ENCODE data around the gene NHSL1.

Gene NHSL1

GRCh38 chr6:138523347-138524210 is 24.3 kb upstream of the NHSL1 start:
- no peak for DNase-seq

DNA sequence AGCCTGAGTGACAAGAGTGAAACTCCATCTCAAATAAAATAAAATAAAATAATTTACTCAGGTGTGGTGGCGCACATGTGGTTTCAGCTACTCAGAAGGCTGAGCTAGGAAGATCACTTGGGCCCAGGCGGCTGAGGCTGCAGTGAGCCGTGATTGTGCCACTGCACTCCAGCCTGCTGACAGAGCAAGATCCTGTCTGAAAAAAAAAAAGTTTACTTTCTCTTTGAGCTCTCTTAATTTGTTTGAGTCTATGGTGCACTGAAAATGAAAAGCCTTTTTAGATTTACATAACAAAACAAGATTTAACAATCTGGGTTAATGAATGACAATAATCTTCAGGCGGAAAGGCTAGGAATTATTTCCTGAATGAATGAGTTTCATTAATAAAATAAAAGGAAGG is 23.3 kb upstream of the NHSL1 start:
- peak in 4 of 56 donors; percentile 4 to 25 (median 16) for DNase-seq

DNA sequence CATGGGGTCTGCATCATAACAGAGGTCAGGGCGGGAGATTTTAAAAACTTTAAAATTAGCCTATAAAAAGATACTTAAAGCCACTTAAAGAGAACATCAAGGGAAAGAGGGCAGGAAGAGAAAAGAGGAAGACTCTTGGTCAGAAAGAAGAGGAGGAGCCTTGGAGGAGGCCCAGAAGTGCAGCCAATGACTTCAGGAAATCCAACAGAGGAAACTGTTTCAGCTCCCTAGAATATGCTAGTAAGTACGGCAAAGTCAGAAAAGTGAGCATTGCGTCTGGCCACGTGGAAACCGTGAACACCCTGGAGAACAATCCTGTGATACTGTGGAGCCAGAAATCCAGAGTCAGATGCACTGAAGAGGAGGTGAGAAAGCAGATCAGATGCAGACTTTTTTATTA is 22.5 kb upstream of the NHSL1 start:
- DNase-seq = peak in 3 of 56 donors; percentile 3 to 42 (median 21)

GRCh38 chr6:138520463-138520862 is 21.2 kb upstream of the NHSL1 start:
- no peak for DNase-seq

DNA sequence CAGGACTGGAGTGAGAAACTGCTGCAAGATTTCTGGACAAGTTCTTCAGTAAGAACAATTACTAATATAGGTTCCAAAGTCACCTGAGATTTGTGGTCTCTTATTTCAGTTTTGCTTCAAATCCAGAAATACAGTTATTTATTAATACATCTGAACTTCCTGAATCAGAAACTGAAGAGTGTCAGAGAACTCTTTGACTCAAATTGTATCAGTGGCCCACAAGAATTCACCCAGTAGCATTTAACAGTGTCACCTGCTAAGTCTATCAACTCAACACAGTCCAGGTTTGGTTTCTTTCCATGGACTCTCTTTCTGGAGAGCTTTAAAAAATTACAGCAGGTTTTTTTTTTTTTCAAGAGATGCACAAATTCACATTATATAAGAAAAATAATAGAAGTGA is 18.8 kb upstream of the NHSL1 start:
- no peak for DNase-seq

DNA sequence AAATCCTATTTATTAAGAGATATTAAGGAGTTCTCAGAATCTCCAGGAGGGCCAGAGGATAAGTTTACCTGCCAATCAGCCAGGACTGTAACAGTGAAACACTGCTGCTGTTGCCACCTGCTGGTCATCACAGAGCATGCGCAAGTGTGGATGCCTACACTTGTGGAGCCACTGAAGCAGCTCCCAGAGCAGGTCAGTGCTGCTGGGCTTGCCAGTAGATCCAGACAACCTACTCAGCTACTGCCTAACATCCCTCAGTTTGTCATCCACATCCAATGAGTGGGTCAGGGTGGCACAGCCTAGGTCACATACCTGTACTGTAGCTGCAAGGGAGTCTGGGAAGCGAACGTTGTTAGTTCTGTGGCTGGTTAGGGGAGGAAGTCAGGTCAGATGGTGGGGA is 18.3 kb upstream of the NHSL1 start:
- DNase-seq = peak in 3 of 56 donors; percentile 16 to 25 (median 20)

GRCh38 chr6:138515657-138516248 is 16.5 kb upstream of the NHSL1 start:
- no peak for DNase-seq

DNA sequence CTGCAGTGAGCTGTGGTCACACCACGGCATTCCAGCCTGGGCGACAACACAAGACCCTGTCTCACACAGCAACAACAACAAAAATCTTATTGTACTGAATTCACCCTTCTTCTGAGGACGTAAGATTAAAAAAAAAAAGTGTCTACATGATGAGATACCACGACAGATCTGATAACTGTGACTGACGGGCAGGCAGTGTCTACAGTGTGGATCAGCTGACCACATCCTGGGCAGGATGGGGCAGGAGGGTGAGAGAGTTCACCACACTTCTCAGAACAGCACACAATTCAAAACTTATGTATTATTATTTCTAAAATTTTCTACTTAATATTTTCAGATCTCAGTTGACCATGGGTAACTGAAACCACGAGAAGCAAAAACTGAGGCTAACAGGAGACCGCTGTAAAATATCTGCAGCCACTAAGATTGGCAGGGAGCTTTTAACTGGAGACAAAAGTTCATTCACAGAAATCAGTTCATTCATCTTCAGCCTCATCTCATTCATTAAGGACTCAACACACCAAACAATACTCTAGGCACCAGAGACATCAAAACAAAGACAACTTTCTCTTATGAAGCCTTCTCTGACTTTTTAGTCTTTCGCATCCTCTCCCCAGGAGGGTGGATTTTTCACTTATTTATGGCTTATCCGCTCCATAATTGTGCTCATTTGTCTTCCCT is 15.7 kb upstream of the NHSL1 start:
- DNase-seq = no peak

GRCh38 chr6:138512609-138513008 is 13.3 kb upstream of the NHSL1 start:
- no peak for DNase-seq

DNA sequence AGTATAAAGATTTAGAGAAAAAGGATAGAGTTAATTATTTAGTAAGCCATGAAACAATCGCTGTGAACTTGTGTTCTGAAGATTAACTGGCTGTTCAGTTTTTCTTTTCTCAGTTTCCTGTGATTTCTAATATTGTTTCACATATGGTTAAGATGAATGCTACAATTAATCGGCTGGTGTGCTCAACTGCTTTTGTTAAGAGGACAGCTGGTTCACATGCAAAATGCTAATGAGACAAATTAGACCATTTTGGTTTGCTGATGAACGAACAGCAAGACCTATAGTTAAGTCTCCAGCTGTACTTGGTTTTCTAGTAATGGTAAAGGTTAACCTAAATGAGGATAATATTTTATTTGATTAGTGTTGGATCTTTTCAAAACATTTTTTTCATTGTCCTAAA is 10.8 kb upstream of the NHSL1 start:
- no peak for DNase-seq

DNA sequence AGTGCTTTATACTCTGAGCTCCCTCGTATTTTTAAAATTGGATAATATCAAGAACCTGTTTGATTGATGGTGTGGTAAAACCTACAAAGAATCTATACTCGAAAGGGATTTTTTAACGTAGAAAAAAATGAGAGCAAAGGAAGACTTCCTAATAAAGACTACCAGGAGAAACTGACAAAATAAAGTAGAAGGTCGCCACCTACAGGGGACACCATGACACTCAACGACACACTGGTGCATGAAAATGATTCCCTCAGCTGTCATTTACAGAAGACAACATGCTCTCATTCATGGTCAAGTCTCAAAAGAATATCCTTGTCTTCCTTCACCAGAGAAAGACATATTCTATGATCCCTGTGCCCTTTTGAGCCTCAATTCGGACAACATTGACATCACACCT is 10.1 kb upstream of the NHSL1 start:
- peak in 13 of 56 donors; percentile 5 to 68 (median 17) for DNase-seq

GRCh38 chr6:138508676-138508988 is 9.3 kb upstream of the NHSL1 start:
- DNase-seq = no peak

DNA sequence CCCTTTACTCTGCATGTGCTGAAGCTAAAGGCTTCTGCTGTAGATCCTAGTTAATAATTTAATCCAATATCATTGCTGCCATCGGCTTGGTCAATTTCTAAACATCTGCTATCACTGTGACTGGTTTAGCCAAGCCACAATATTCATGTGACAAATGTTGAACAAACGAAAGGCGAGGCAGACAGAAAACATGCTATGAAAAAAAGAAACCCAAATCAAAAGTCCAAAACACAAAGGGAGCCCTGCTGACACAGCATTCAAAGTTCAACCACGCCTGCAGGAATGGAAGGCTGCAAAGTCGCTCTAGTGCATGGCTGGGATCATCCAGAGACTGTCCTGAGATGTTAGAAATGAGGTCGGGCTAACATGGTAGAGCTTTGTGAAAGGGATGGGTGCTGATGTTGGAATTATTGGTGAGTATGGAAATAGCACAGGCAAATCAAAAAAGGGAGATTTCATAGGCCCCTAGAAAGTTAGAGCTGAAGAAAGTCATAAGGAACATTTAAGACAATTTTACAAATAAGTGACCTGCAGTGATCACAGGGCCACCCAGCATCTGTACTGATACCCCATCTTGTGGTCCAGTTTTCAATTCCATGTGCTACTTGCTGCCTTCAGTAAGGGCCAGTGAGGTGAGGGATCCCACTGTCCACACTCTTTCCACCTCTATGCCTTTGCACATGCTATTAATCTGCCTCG is 8.8 kb upstream of the NHSL1 start:
- no peak for DNase-seq

DNA sequence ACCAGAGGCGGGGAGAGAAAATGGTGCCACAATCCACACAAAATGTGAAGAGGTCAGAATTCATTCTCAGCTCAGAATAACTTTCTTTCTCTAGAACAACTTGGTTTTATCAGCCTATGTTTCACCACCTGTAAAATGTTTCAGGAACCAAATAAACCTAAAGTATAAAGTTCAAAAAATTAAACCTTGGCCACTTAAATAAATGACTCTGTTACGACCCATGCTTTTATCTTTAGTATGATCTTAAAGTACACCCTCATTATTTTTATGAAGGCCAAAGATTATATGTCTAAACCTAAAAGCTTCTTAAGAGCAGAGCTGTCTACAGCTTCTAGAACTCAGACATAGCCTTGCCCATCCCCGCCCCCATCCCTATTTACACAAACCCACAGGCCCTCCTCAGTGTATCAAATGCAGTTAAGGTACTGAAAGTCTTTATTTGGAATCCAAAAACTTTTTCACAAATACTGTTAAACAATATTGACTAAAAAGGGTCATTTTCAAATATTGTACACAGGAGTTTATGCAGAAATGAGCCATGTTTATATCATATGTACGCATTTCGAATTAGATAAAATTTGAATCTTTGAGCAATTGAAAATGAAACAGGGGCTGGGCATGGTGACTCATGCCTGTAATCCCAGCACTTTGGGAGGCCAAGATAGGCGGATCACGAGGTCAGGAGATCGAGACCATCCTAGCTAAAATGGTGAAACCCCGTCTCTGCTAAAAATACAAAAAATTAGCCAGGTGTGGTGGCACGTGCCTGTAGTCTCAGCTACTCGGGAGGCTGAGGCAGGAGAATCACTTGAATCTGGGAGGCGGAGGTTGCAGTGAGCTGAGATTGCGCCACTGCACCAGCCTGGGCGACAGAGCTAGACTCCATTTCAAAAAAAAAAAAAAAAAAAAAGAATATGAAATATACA is 5.7 kb upstream of the NHSL1 start:
- DNase-seq = no peak

GRCh38 chr6:138503881-138504680 is 4.8 kb upstream of the NHSL1 start:
- no peak for DNase-seq

DNA sequence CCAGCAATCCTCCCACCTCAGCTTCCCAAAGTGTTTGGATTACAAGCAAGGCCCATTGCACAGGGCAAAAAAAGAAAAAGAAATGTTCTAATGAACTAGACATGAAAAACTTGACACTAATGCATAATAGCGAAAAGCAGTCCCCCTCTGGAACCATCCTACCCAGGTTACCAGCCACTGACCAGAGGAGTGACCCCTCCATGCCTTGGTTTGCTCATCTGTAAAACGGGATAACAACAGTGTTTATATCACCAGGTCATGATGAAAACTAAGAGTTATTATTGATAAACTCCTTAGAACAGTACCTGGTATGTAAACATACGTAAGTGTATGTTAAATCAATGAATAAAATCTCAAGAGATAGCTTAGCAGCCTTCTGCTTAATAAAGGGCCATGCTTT is 3.3 kb upstream of the NHSL1 start:
- DNase-seq = no peak

DNA sequence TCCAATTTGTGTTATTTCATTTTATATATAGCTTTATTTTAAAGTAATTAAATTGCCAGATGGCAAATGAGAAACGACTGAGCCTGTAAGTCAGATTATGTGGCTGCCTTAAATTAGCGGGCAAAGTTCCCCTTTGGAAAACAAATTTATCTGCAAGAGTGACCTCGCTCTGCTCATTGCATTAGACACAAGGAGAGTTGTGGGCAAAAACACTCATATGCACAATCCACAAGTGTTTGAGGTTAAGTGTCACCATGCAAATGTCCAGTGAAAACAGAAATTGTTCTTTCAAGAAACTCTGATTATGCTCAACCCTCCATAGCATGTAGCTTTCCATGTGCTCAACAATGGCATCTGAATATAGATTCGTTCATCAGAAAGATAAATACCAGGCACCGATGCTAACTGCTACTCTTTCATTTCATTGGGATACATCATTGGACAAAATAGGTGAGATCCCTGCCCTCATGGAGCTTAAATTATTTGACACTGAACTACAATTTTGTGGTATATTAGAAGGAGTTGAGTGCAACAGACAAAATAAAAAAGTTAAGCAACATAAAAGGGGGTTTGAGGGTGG is 1.7 kb upstream of the NHSL1 start:
- DNase-seq = no peak

- no peak for DNase-seq
Measured at GRCh38 chr6:138500045-138500665, 861 bp upstream of the NHSL1 start.

Measured in amygdala (tissue), 56 donors.